HuH-7.5 (cell line): ENCODE measurements around the gene PNPLA2.

ENCODE experiments used
- DNase-seq: peaks from one replicate; pipeline ENCODE4 v3.0.0; 2011; ENCODE audit warnings: low spot score

The PNPLA2 gene

DNA sequence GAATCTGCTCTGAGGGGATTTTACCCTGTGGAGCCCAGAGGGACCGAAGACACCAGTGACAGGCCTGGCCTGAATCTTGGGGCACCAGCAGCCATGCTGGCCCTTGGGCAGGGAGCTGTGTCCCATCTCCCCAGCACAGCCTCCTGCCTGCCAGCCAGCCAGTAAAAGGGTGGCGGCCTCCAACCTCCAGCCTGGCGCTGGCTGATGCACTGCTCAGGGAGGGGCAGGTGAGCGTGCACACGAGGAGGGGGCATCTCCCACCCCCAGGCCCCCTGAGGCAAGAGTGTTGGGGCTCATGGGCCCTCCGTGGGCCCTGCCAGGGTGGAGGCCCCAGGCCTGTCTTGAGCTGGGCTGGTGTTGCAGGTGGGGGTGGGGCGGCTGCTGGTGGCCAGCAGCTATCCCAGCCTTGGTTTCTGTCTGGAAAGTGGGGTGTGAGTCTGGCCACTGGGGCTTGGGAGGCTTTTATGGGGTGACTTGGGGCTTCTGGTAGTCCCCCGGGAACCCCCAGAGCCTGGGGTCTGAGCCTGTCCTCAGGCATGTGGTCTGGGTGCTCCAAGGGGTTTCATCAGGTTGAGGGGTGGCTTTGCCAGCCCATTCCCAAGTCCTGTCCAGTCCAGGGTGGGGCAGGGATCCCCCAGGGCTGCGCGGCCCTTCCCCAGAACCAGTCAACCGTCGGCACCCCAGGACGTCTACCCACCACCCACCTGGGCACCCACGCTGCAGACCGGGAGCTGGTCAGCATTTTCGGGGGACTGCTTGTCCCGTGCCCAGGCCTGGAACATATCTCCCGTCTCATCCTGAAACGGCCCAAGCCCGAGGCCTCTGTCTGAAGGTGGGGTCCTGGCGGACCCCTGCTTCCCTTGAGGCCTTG, 41.8 kb downstream of the PNPLA2 start:
- peak; percentile 28 for DNase-seq

DNA sequence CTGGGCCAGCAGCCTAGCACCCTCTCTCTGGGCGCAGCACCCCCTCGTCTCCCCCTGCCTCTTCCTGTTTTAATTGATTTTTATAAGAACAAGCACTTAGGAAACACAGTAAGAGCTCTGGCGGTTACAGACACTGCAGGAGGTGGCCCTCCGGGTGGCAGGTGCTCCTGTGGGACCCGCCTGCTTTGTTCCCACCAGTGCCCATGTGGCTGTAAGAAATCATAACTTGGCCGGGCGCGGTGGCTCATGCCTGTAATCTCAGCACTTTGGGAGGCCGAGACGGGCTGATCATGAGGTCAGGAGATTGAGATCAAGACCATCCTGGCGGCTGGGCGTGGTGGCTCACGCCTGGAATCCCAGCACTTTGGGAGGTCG, 42.4 kb downstream of the PNPLA2 start:
- DNase-seq, result no peak

DNA sequence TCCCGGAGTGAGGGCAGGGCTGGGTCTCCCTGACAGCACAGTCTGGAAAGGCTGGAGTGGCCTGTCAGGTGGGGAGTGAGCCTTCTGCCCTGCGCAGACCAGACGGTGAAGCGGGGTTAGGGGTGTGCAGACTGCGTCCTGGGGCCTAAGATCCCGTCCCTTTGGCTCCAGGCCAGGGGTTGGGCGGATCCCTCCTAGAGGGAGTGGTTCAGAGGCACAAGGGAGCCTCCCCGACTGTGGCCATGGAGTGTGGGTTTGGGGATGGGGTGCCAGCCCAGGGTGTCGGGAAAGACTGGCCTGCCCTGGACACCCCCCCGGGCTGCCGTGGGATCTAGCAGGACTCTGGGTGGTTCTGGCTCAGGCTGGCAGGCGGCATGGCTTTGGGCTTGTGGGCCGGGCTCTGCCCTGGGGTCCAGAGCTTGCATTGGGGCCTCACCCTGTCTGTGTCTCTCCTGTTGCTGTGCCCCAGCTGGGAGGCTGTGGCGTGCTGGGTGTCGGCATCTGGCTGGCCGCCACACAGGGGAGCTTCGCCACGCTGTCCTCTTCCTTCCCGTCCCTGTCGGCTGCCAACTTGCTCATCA, 43.5 kb downstream of the PNPLA2 start:
- peak; percentile 21 for DNase-seq

DNA sequence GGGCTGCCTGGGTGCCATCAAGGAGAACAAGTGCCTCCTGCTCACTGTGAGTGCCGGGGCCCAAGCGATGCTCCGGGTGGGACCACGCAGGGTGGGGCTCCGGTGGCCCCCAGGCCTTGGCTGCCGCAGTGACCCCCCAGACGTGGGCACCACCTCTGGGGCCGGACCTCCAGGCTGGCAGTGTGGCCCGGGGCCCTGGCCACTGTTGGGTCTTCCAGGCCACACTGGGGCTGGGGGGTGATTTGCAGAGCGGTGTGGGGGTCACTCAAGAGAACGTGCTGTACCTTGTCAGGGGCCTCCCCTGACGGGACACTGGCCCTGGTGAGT, 43.9 kb downstream of the PNPLA2 start:
- DNase-seq, result no peak

DNA sequence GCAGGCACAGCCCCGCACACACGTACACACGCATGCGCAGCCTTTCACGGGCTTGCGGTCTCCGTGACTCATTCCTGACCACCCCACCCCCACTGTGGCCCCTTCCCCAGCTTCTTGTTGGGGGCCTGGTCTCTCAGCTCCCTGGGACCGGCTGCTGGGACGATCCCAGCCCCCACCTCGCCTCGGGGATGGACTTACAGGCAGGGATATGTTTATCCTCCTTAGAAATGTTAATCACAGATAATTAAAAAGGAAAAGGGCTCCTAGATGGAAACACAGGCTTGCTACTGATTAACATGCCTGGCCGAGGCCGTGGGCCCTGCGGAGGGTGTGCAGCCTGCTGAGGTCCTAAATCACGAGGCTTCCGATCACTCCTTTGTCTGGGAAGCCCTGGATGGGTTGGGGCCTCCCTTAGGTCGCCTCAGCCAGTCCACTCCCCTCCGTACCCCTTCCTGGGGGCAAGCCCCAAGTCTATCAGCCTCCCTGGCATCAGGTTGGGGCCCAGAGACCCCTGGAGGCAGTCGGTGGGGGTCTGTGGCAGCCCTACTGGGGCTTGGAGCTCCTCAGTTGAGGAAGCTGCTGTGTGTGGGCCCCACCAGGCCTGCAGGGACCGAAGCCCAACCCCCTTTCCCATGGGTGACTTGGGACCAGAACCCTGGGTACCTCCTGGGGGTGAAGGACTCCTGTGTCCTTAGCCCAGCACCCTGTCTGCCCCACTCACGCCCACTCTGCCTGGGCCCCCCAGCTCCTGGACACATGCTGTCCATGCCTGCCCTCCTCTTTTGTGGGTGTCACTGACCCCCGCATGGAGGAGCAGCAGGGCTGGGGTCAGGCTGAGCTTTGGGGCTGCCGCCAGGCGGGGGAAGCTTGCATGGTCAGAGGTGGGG, 44.6 kb downstream of the PNPLA2 start:
- DNase-seq, result no peak

DNA sequence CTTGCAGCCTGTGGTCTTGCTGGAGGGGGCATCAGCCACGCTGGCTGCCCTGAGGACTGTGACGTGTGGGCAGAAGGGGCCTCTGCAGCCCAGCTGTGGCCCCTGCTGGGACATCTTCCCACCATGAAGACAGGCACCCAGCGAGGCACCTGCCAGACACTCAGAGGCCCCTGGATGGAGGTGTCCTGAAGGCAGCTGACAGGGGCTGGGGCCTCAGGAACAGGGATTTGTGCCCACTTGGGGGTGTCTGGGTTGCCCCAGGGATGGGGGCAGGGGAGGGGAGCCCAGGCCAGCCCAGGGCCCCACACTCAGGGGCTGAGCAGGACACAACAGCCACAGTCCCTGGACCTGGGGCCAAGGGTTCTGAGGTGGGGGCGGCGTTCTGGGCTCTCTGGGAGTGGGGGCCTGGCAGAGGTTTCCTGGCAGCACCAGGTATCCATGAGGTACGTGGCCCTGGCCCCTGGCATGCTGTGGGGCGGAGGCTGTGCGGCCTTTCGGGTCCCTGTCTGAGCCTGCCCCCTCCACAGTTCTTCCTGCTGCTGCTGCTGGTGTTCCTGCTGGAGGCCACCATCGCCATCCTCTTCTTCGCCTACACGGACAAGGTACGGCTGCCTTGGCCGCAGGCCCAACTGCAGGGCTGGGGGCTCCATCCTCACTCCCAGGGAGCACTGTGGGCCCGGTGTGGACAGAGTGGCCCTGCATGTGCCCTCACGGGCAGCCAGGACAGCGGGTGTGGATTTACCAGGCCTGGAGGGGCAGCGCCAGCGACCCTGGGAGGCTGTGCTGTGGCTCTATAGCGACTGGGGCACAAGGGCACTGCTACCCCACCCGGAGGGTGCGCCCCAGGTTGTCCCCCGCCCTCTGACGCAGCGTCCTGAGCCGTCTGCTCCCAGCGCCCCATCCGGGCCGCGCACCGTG, 45.5 kb downstream of the PNPLA2 start:
- no peak for DNase-seq

DNA sequence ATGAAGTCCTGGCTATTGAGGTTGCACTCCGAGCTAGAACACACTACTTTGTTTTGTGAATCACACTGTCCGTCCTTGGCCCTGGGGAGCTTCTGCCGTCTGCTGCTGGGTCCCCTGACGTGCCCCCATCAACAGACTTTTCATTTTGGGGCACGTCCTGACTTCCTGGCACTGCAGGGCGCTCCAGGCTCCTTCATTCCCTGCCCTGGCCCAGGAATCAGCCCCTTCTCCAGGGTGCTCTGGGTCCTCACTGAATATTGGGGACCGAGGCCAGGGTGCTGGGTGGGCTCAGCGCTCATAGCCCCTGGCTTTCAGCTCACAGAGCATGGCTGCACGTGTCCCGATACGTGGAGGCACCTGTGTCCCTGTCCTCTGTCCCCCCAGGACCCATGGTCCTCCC, 46.2 kb downstream of the PNPLA2 start:
- DNase-seq, result no peak

DNA sequence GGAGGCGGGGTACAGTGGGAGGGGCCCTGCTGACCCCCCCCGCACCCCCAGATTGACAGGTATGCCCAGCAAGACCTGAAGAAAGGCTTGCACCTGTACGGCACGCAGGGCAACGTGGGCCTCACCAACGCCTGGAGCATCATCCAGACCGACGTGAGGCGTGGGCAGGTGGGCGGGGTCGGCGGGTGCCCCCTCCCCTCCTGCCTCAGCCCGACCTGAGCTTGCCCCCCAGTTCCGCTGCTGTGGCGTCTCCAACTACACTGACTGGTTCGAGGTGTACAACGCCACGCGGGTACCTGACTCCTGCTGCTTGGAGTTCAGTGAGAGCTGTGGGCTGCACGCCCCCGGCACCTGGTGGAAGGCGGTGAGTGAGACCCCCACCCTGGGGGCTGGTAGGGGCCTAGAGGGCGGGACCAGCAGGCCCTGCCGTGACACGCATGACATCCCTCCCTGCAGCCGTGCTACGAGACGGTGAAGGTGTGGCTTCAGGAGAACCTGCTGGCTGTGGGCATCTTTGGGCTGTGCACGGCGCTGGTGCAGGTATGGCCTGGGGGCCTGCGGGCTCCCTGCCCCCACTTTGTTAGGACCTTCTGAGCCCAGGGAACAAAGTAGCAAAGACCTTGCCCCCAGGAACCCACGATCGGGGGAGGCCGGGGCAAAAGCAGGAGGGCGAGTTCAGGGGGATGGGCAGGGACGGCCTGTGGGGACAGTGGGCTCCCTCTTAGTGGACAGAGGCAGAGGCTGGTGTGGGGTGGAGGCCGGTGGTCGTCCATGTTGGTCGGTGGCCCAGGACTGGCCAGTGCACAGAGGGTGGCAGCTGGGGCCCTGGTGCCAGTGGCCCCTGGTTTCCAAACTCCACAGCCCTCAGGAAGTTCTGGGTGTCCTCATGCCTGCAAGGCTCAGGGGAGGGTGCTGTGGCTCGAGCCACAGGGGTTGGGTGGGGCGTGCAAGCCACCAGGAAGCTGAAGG, 47.0 kb downstream of the PNPLA2 start:
- no peak for DNase-seq

DNA sequence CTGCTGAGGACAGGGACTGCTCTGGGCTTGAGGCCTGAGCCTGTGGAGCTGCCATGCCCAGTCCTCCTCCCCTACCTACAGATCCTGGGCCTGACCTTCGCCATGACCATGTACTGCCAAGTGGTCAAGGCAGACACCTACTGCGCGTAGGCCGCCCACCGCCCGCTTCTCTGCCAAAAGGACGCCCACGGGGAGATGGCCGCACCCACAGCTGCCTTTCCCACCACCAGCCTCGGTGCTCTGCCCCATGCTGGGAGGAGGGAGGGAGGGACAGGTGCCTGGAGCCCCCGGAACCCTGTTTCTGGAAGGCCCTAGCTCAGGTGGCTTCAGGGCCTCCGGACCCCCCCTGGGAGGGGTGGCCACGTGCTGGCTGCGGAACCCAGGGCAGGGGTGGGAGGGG, 47.8 kb downstream of the PNPLA2 start:
- DNase-seq, result no peak

DNA sequence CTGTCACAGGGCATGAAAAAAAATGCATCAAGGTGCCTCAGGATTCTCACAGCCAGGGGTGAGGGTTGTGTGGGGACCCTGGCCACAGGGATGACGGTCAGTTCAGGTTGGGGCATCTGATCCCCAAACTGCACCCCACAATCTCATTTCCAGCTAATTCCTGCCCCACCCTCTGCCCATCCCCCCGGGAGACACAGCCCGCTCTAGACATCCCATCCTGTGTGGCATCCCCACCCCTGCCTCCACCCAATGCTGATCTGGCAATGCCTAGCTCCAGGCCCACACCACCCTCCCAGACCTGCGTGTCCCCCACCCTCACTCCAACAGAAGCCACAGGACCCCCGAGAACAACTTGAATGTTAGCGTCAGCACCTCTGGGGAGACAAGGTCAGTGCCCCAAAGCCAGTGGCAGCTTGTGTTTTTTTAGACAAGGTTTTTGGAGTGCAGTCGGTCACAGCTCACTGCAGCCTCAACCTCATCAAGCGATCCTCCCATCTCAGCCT, 49.2 kb downstream of the PNPLA2 start:
- DNase-seq, result no peak

DNA sequence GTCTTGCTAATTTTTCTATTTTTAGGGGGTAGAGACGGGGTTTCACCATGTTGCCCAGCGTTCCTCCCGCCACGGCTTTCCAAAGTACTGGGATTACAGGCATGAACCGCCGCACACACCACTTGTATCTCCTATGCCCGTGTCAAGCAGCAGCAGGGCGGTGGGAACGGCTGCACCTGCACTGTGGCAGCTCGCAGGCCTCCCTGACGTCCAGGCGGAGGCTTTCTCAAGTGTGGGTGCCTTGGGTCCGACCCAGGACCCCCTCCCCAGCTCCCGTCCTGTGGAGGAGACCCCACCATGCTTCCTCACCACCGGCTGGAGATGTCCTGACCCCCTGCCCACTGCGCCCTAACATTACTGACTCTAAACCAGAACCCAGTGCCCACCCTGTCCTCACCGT, 49.7 kb downstream of the PNPLA2 start:
- DNase-seq, result no peak

DNA sequence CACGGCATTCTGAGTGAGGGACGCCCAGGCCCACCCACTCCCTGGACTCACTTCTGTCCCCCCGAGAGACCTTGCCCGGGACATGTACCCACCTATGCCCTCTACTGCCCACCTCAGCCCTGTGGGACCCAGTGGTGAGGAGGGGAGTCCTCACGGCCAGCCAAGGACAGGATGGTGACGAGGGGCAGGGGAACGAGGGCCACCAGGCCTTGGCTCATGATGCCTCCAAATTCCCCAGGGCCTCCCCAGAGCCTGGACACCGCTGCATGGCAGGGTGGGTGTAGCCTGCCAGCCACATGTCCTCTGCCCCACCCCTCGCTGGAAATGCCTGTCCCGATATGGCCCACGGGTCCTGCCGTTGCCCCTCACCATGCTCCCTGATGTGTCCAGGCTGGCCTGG, 50.1 kb downstream of the PNPLA2 start:
- no peak for DNase-seq

DNA sequence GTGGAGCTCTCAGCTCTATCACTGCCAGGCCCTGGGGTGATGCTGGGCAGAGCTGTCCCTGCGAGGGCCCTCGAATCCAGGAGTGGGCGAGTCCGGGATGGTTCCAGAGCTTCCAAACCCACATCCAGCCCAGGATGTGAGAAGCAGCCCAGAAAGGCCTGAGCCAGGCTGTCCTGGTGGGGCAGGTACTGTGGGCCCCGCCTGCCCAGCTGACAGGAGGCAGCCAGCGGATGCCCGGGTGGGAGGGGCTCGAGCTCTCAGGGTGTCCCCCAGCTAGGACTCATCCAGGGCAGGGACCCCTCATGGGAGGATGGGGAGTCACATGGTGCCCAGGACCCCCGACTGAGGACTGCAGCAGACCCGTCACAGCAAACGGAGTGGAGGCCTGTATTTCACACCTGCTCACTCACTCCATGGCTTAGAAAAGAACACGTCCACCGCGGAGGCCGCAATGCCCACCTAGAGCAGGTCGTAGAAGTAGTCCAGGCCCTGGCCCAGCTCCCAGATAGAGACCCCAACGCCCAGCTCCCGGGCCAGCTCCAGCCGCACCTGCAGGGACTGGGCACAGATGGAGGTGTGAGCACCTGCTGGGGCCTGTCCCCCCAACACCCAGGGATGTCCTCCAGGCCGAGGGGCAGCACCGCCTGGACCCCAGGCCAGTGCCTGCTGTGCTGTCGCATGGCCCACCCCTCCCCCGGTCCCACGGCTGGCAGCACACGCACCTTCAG, 50.8 kb downstream of the PNPLA2 start:
- DNase-seq, result no peak

DNA sequence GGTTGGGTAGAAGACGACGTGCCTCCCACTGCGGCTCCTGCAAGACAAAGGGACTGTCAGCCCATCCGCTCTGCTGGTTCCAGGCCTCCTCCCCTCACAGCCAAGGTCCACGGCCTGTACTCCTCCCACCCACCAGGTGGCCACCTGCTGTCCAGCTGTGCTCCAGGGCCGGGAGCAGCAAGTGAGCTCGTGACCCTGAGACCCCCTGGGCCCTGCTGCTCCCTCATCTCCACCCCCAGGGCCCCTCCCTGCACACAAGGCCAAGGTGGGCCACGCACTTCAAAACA, 51.4 kb downstream of the PNPLA2 start:
- no peak for DNase-seq

DNA sequence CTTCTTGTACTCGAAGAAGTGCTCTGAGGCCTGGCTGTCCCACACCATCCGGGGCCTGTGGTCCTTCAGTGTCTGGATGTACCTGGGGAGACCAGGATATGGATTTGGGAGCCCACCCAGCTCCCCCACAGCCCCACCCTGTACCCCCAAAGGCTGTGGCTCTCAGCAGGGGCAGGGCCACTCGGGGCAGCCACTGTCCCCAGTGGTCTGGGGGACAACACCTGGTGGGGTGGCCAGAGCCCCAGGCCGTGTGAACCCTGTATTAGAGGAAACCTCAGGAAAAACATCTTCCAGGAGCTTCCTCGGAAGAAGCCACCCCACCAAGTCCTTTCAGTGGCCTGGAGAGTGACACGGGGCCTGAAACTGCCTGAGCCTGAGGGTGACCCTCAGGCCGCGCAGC, 51.7 kb downstream of the PNPLA2 start:
- no peak for DNase-seq

DNA sequence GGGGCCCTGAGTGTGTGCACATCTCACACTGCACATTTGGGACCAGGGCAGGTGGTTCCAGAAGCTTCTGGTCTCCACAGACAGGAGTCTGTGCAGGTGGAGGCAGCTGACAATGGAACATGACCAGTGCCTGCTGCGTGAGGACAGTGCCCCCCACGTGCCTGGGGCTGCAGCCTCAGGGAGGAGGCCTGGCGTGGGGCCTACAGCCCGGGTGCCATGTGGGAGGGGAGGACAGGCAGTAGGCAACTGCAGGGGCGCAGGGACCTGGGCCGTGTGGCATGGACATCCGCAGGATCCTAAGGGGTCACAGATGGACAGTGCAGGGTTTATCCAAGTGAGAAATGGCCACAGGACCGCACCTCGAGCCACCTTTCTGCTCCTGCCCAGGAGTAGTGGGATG, 52.8 kb downstream of the PNPLA2 start:
- DNase-seq, result no peak

DNA sequence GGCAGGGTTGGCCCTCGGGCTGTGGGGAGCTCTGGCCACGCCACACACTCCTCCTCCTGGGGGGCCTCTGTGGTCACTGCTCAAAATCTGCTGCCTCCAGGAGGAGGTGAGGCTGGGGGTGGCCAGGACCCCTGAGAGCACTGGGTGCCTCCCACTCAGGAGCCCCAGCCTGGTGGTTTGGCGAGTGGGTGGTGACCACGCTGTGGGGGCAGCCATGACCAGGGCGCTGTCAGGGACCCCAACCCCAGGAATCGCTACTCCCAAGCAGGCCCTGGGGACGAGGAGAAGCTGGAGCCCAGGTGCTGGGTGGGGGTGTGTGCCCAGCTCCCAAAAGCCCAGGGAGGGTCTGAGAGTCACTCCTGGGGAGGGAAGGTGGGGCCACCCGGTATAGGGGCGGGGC, 54.1 kb downstream of the PNPLA2 start:
- no peak for DNase-seq

DNA sequence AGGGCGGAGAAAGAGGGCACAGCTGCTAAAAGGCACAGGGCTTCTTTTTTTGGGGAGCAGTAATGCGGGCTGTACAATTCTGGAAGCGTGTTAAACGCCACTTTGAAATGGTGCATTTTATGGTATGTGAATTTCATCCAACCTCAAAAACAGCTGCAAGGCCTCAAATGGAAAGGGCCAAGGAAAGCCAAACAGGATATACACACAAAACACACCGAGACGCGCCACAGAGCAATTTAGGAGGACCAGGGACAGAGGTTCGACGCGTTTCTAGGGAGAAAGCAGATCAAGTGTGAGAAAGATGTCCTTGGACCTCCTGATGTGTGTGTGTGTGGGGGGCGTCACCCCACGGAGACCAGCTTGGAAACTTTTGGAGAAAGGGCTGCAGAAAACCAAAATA, 55.0 kb downstream of the PNPLA2 start:
- DNase-seq, result no peak
